Body of pancreas (tissue), 4 donors: Measurements from ENCODE around the gene RANBP3. TPM values are rescaled to one million over a fixed set of nuclear protein-coding genes. Genes with fewer than 3 reads are reported as not detected.

Experiments used
- ATAC-seq: fragments of 150-250 bp; one replicate; pipeline ENCODE4 v1.9.1; 2016
- DNase-seq, 4 donors: peaks; one replicate each; pipeline ENCODE4 v3.0.0-alpha.2; 2019
- H3K27ac ChIP-seq, 4 donors: fragments of 200-600 bp; sonication (generic); 1 replicate in 3 of 4; 2 replicates in 1 of 4; pipeline versions ENCODE4 v1.5.1 to v1.6.1; 2016 to 2019; ENCODE audit warnings: mild to moderate bottlenecking in 1 of 4, mixed read lengths in 1 of 4, moderate library complexity in 1 of 4
- H3K27me3 ChIP-seq, 2 donors: fragments of 200-600 bp; sonication (generic); one replicate each; pipeline ENCODE4 v1.6.0; 2016; ENCODE audit warnings: mild to moderate bottlenecking in 1 of 2
- H3K36me3 ChIP-seq, 2 donors: fragments of 200-600 bp; sonication (generic); replicated peaks in 1 of 2; 2 replicates each; pipeline ENCODE4 v1.5.1; 2016; ENCODE audit warnings: low read depth in 2 of 2; ENCODE audit not compliant: insufficient read depth in 1 of 2
- H3K4me1 ChIP-seq: fragments of 200-600 bp; sonication (generic); one replicate; pipeline ENCODE4 v1.6.0; 2016
- H3K4me3 ChIP-seq, 2 donors: fragments of 200-600 bp; sonication (generic); 1 replicate in 1 of 2; 2 replicates in 1 of 2; pipeline ENCODE4 v1.5.1; 2016 to 2019
- H3K9me3 ChIP-seq, 3 donors: fragments of 200-600 bp; sonication (generic); 1 replicate in 2 of 3; 2 replicates in 1 of 3; pipeline ENCODE4 v1.5.1; 2016
- CTCF ChIP-seq, 7 experiments: fragments of 450-650 bp in 4 of 7; fragments of 200-600 bp in 3 of 7; sonication (generic) in 3 of 7; IDR thresholded peaks; one replicate each; pipeline ENCODE4 v1.5.1; 2016 to 2019; ENCODE audit warnings: antibody characterized with exemption in 7 of 7
- POLR2A ChIP-seq, 3 donors: fragments of 450-650 bp; IDR thresholded peaks; one replicate each; pipeline ENCODE4 v1.6.1; 2016; ENCODE audit warnings: antibody characterized with exemption in 3 of 3, mild to moderate bottlenecking in 2 of 3
- WGBS, 2 donors: methylation state at CpG; one replicate each; pipeline ENCODE4 v1.1.5; 2017; 5-methylcytosine and 5-hydroxymethylcytosine counted together
- intact Hi-C: fragments of 100-400 bp; cut with DNase I; formaldehyde crosslinking; loops from one replicate; pipeline ENCODE4 v1.15.1; 2023
- total RNA-seq, 2 donors: library from RNA; depleted of rRNA; stranded (reverse); fragments of >200 nt; gene quantifications; one replicate each; pipeline ENCODE4 v1.1.0, GENCODE V29; 2016

Gene RANBP3
- total RNA-seq, 2 donors from 2014 or later: 62.0 to 90.0 TPM

GRCh38 chr19:5993201-5993600 is 15.3 kb upstream of the RANBP3 start:
- no peak for DNase-seq
- no peak for ATAC-seq
- Histone ChIP-seq H3K36me3 (no peaks in the 10 kb centered on the region), H3K27me3 (no peaks in the 10 kb centered on the region), H3K4me1 (peaks cover under 1% of the 10 kb centered on the region), H3K4me3 (no peak overlapping the region), H3K9me3 (no peaks in the 10 kb centered on the region), H3K27ac (no peak overlapping the region)
- WGBS, 2 donors: 77 to 83% methylated on average over 13 of the region's 13 CpGs
- TF ChIP-seq CTCF (IDR thresholded peaks at IDR 0.05) (no peak), POLR2A (IDR thresholded peaks at IDR 0.05) (no peak)
- intact Hi-C loops: no loop called here

DNA sequence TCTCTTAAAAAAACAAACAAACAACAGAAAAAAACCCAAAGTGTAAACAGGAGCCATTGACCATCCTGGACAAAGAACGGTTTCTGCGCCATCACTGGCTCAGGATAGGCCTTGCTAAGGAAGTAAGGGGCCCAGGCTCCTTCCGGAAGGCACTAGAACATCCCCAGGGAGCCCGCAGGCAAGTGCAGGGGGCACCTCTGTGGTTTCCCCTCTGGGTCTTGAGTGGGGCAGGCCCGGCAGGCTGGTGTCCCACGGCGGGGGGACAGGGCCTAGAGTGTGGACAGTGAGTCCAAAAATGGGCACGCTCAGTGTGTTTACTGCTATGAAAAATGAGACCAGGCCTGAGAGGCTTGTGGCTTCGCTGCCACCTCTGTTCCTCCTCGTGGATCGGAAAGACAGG is 14.8 kb upstream of the RANBP3 start:
- intact Hi-C loops: no loop called here
- ATAC-seq (no peak), DNase-seq (no peak)
- peaks cover 5% of the 10 kb centered on the region for H3K4me1 ChIP-seq
- H3K27me3 ChIP-seq: no peaks in the 10 kb centered on the region
- H3K4me3 ChIP-seq: no peak overlapping the region
- no peaks in the 10 kb centered on the region for H3K36me3 ChIP-seq
- whole genome bisulfite sequencing, 2 donors: 87% methylated on average over 6 to 11 of the region's 11 CpGs
- H3K27ac ChIP-seq: no peak overlapping the region
- H3K9me3 ChIP-seq: no peaks in the 10 kb centered on the region
- TF ChIP-seq CTCF (IDR thresholded peaks at IDR 0.05) (no peak), POLR2A (IDR thresholded peaks at IDR 0.05) (no peak)

- no peaks in the 10 kb centered on the region for H3K27me3 ChIP-seq
Observed at GRCh38 chr19:5991244-5991838, 13.4 kb upstream of the RANBP3 start.

GRCh38 chr19:5990289-5990797 is 12.4 kb upstream of the RANBP3 start:
- no peak for TF ChIP-seq CTCF (IDR thresholded peaks at IDR 0.05)
- no peak for TF ChIP-seq POLR2A (IDR thresholded peaks at IDR 0.05)
- Histone ChIP-seq H3K36me3 (no peaks in the 10 kb centered on the region), H3K9me3 (no peaks in the 10 kb centered on the region), H3K4me3 (no peak overlapping the region), H3K4me1 (peaks cover 13% of the 10 kb centered on the region), H3K27ac (no peak overlapping the region), H3K27me3 (no peaks in the 10 kb centered on the region)
- DNase-seq: no peak
- intact Hi-C loops: no loop called here
- no peak for ATAC-seq
- WGBS, 2 donors: 50 to 61% methylated on average over 17 of the region's 17 CpGs

More at GRCh38 chr19:5991244-5991838, 13.4 kb upstream of the RANBP3 start:
- no peak overlapping the region for H3K4me3 ChIP-seq
- H3K9me3 ChIP-seq: no peaks in the 10 kb centered on the region
- DNase-seq (no peak), ATAC-seq (no peak)
- intact Hi-C loops: no loop called here
- WGBS, 2 donors: 89 to 96% methylated on average over 7 to 8 of the region's 8 CpGs
- no peak overlapping the region for H3K27ac ChIP-seq
- H3K36me3 ChIP-seq: no peaks in the 10 kb centered on the region
- H3K4me1 ChIP-seq: peaks cover 13% of the 10 kb centered on the region
- no peak for TF ChIP-seq POLR2A (IDR thresholded peaks at IDR 0.05)
- no peak for TF ChIP-seq CTCF (IDR thresholded peaks at IDR 0.05)
